ENCODE measurements around the gene EDN2.

DNA sequence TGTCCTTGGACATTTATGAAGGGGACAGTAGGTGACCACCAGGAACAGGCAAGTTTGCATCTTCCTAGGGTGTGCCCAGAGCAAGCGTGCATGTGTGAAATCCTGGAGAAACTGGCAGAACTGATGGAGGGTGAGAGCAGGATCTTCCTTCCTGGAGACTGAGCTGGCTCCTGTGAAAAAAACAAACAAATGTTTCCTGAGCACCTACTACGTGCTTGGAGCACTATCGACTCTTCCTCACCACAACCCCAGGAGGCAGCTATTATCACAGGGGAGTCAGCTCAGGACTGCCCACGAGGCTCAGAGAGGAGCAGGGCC, 1.5 kb upstream of the EDN2 start:
- TF ChIP-seq CTCF (IDR thresholded peaks at IDR 0.05) (no peak), EP300 (IDR thresholded peaks at IDR 0.05) (no peak)

Measured in ovary (tissue), 3 donors.